NCI-H146 (cell line): Measurements from ENCODE around the gene ZNF358.
A peak's percentile ranks its signal among the peaks of the same experiment; 100 is the strongest.

Source experiments
- DNase-seq: peaks from one replicate; lab custom pipeline; 2025; lab: John Stamatoyannopoulos, UW

ZNF358 gene

GRCh38 chr19:7489609-7490044 is 26.3 kb upstream of the ZNF358 start:
- no peak for DNase-seq

DNA sequence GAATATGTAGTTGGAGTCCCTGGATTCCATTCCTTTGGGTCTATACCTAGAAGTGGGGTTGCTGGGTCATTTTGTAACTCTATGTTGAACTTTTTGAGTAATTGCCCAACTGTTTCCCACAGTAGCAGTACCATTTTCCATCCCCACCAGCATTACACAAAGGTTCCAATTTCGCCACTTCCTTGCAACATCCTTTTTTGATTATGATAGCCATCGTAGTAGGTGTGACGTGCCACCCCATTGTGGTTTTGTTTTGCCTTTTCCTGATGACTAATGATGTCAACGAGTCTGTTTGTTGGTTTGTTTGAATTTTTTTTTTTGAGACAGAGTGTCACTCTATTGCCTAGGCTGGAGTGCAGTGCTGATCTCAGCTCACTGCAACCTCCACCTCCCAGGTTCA is 23.8 kb upstream of the ZNF358 start:
- DNase-seq, result no peak

GRCh38 chr19:7492558-7492957 is 23.3 kb upstream of the ZNF358 start:
- DNase-seq, result no peak

- peak; percentile 42 for DNase-seq
These were observed 21.3 kb upstream of the ZNF358 start for GRCh38 chr19:7494416-7495098.

DNA sequence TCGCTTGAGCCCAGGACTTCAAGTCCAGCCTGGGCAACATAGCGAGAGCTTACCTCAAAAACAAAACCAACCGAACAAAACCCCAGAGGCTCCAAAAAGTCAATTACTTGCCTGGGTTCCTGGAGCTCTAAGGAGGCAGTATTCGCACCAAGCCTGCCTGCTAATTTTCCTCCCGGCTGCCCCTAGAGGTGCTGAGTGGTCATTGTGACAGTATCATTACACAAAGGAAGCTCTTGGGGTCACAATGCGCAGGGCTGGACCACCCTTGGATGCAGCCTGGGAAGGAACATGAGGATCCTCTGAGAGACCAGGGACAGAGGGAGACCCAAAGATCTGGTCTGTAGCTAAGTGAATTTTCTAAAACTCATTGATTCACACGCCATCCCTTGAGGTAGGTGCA is 18.6 kb upstream of the ZNF358 start:
- peak; percentile 6 for DNase-seq

- peak; percentile 85 for DNase-seq
These were observed 15.0 kb upstream of the ZNF358 start for GRCh38 chr19:7500811-7501450.

- DNase-seq, result no peak
These were observed 13.4 kb upstream of the ZNF358 start for GRCh38 chr19:7502552-7502951.

GRCh38 chr19:7504684-7505083 is 11.2 kb upstream of the ZNF358 start:
- no peak for DNase-seq

DNA sequence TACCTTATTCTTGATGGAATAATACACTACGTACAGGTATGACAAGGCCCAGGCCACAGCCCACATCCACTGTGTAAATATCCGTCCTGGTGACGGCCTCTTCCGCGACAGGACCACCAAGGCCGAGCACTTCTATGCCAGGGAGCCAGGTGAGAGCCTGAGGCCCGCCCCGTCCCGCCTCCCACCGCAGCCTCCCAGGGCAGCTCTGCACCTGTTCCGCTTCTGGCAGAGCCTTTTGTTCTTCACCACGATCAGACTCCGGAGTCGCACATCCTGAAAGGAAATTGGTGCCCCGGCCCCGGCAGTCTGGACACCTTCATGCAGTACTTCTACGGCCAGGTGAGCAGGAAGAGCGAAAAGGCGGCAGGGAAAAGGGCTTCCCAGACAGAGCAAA is 10.6 kb upstream of the ZNF358 start:
- peak; percentile 88 for DNase-seq

- DNase-seq, result peak; percentile 81
These were observed 10.1 kb upstream of the ZNF358 start for GRCh38 chr19:7505682-7506384.

- DNase-seq, result peak; percentile 90
These were observed 9.2 kb upstream of the ZNF358 start for GRCh38 chr19:7506385-7507328.

- peak; percentile 54 for DNase-seq
These were observed 8.0 kb upstream of the ZNF358 start for GRCh38 chr19:7507884-7508283.

- DNase-seq, result no peak
These were observed 6.3 kb upstream of the ZNF358 start for GRCh38 chr19:7509625-7510024.

DNA sequence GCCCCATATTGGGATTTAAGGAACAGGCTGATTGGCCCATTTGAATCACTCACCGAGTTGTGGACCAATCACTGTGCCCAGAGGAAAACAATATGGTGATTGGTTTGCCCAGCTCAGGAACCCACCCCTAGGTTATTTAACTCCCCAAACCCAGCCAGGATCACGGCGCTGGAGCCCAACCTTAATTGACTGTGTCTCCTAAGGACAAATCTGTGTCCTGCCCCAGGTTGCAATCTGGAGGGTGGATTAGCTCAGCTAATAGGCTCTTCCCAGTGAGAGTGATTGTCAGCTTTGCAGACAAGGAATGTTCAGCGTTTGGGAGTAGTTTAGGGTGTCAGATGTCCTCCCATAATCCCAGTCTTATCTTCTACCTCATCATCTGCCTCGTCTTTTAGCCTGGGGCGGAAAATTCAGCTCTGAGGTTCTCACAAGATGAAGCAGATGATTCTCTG is 3.5 kb upstream of the ZNF358 start:
- DNase-seq, result no peak

DNA sequence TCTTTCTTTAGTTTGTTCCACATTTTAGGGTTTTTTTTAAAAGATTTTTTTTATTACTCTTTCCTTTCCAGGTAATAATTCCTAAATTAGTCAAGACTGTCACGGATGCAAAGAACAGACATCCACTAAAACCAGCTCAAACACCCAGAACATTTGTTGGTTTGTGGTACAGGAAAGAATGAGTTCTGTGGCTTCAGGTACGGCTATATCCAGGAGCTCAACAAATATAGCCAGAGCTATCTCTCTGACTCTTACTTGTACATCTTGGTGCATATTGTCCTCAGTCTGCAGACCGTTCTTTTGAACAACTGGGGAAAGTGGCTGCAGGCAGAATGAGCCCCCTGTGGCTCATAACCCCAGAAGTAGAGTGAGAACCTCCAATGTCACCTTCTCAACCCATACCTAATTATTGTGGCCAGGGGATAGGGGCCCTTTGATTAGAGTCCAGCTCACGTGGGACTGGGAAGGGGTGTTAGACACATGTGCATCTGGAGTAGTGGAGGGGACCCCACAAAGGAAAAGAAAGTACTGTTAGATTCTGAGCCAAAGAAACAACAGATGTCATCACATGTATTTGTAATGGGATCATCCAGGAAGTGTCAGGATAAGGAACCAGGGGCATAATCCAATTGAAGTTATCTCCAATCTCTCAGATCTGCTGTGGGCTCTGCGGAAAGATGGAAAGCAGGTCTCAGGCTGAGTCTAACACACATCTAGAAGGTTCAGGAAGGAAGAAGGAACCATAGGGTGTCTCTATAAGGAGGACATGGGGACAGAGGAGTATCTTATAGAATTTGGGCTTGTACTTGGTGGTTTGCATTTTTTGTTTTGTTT is 1.9 kb upstream of the ZNF358 start:
- no peak for DNase-seq

DNA sequence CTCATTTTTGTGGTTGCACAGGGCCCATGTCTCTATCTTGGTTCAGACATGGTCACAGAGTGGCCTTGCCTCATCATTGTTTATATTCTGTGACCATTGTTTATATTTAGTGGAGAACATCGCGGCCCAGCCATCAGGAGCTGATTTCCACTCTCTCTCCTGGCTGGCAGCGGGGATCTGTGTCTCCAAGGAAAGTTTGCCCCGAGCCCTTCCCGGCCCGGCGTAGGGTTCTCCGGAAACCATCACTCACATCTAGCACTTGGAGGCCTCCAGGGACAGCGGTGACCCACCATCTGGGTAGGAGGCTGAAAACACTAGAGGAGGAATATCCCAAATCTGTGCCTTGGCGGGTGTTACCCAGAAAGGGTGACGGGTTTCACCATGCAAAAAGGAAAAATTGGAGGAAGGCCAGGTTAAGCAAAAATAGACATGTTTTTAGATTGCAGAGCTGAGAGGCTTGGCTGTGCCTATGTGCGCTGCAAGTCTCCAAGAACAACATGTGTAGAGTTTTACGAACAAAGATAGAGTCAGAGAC is 726 bp upstream of the ZNF358 start:
- DNase-seq, result no peak

- no peak for DNase-seq
These were observed 430 bp downstream of the ZNF358 start for GRCh38 chr19:7516333-7516732.

DNA sequence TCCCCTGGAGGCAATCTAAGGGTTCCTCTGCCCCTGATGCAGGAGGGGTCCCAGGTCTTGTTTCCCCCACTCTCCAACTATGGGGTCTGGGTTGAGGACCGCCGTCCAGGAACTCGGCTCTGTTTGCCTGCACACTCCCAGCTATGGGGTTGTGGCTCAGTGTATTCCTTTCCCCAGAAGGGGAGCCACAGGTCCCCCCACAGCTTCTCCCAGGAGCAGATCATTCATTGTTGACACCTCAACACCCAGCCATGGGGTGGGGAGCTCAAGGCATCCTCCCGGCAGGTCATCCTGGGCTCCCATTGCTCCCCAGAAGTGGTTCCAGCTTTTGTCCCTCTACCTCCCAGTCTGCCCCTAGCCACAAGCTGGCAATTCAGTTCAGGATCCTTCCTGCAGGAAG is 975 bp downstream of the ZNF358 start:
- no peak for DNase-seq

- no peak for DNase-seq
These were observed 3.6 kb downstream of the ZNF358 start for GRCh38 chr19:7519361-7520130.
